Measurements from ENCODE around the gene TRPM6. TPM values are rescaled to one million over a fixed set of nuclear protein-coding genes. Genes with fewer than 3 reads are reported as not detected.

Gene TRPM6
- total and polyA plus RNA-seq, 8 donors, result 0.14 to 0.59 (median 0.23) TPM

DNA sequence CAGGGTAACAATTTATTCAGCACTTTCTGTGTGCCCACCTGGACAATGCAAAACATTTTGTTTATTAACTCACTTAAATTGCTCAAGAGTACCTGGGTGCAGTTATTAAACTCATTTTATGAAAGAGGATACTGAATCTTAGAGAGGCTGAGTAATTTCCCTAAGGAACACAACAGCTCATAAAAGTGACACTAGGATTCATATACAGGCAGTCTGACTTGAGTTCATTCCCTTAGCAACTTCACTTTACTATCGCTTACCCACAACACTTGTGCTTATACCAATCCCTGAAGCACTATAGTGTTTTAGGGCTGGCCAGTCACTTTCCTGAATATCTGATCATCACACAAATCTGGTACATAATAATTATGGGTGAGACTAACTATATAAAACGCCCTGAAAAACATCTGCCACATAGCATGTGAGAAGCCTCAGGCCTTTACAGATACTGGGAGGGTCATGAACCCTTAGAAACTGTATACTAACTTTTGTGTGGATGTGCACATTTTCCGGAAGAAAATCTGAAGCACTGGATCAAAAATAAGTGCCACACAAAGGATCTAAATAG is 11.3 kb downstream of the TRPM6 start:
- ATAC-seq, result no peak
- Histone ChIP-seq H3K9me3 (no peaks in the 10 kb centered on the region), H3K4me3 (no peak overlapping the region), H3K27me3 (peaks cover 0 to 2% (median 0%) of the 10 kb centered on the region in 4 donors), H3K36me3 (no peaks in the 10 kb centered on the region), H3K4me1 (no peaks in the 10 kb centered on the region), H3K27ac (no peak overlapping the region)
- intact Hi-C loops (cut with DNase I), result no loop called here
- 70 to 72% methylated on average over 3 of the region's 3 CpGs for WGBS, 2 donors
- no peak for FAIRE-seq
- DNase-seq, result no peak
- TF ChIP-seq, protein P1, sequence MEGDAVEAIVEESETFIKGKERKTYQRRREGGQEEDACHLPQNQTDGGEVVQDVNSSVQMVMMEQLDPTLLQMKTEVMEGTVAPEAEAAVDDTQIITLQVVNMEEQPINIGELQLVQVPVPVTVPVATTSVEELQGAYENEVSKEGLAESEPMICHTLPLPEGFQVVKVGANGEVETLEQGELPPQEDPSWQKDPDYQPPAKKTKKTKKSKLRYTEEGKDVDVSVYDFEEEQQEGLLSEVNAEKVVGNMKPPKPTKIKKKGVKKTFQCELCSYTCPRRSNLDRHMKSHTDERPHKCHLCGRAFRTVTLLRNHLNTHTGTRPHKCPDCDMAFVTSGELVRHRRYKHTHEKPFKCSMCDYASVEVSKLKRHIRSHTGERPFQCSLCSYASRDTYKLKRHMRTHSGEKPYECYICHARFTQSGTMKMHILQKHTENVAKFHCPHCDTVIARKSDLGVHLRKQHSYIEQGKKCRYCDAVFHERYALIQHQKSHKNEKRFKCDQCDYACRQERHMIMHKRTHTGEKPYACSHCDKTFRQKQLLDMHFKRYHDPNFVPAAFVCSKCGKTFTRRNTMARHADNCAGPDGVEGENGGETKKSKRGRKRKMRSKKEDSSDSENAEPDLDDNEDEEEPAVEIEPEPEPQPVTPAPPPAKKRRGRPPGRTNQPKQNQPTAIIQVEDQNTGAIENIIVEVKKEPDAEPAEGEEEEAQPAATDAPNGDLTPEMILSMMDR (IDR thresholded peaks at IDR 0.05), result no peak

DNA sequence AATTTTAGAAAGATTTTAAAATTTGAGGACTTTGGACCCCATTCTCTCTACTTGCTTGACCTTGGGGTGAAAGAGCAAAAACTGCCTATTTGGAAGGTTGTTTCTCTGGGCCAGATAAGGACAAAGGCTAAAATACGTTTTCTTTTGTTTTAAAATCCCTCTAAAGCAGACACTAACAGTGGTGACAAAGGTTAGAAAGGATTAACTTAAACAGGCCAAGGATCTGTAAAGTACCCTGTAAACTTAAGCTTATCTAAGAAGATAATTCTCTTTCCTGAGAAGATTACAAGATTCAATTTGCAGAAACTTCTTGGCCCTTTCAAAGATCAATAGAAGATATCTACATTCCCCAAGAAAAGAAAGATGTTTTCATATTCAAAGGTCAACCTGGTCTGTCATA is 12.1 kb downstream of the TRPM6 start:
- Histone ChIP-seq H3K9me3 (no peaks in the 10 kb centered on the region), H3K4me1 (no peaks in the 10 kb centered on the region), H3K27ac (no peak overlapping the region), H3K27me3 (no peaks in the 10 kb centered on the region), H3K4me3 (no peak overlapping the region), H3K36me3 (no peaks in the 10 kb centered on the region)
- DNase-seq, result no peak
- no peak for ATAC-seq
- FAIRE-seq, result no peak
- intact Hi-C loops (cut with DNase I), result no loop called here
- TF ChIP-seq, protein P1 (IDR thresholded peaks at IDR 0.05), result no peak
- WGBS, 2 donors, result 39 to 44% methylated on average over 1 of the region's 1 CpG

DNA sequence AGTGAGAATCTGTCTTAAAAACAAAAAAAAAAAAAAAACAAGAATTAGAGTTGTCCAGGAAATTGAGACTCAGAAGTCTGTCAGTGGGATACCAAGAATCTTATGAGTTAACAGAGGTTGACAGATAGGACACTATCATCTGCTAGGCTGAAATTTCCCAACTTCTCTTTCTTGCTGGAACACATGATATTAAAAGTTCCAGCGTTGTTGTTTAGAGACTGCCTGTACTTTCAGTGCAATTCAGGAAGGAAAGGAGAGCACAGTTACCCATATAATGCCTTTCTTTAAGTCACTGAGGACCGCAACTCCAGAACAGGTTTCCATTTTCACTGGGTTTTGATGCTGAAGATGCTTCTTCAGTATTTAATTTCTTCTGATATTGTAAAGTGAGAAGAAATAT is 13.5 kb downstream of the TRPM6 start:
- FAIRE-seq (no peak), DNase-seq (no peak), ATAC-seq (no peak)
- intact Hi-C loops (cut with DNase I), result no loop called here
- Histone ChIP-seq H3K4me1 (no peaks in the 10 kb centered on the region), H3K27me3 (no peaks in the 10 kb centered on the region), H3K36me3 (no peaks in the 10 kb centered on the region), H3K4me3 (no peak overlapping the region), H3K27ac (no peak overlapping the region), H3K9me3 (no peaks in the 10 kb centered on the region)
- TF ChIP-seq, protein P1 (IDR thresholded peaks at IDR 0.05), result no peak
- WGBS, 2 donors, result 82 to 83% methylated on average over 2 of the region's 2 CpGs

DNA sequence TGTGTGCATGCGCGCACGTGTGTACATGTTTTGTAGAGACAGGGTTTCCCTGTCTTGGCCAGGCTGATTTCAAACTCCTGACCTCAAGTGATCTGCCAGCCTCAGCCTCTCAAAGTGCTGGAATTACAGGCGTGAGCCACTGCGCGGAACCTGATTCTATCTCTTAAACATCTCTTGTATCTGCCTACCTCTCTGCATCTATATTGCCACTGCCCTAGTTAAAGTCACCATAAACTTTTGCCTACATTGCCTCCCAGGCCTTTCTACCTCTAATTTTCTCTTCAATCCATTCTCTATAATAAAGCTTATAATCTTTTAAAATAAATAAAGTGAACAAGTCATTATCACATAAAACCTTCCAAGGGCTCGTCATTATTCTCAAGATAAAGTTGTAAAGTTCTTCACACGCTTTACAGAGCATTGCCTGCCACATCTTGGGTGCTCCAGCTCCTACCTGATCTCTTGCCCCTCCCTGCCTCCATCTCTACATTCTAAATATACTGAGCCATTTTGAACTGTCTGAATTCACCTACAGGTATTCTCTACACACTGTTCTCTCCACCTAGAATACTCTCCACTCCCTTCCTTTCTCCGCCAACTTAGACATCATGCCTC is 15.0 kb downstream of the TRPM6 start:
- Histone ChIP-seq H3K9me3 (no peaks in the 10 kb centered on the region), H3K27ac (no peak overlapping the region), H3K27me3 (no peaks in the 10 kb centered on the region), H3K4me1 (no peaks in the 10 kb centered on the region), H3K4me3 (no peak overlapping the region), H3K36me3 (no peaks in the 10 kb centered on the region)
- FAIRE-seq, result no peak
- TF ChIP-seq, protein P1 (IDR thresholded peaks at IDR 0.05), result no peak
- no peak for DNase-seq
- WGBS, 2 donors, result 75 to 84% methylated on average over 9 of the region's 9 CpGs
- no peak for ATAC-seq
- intact Hi-C loops (cut with DNase I), result no loop called here

DNA sequence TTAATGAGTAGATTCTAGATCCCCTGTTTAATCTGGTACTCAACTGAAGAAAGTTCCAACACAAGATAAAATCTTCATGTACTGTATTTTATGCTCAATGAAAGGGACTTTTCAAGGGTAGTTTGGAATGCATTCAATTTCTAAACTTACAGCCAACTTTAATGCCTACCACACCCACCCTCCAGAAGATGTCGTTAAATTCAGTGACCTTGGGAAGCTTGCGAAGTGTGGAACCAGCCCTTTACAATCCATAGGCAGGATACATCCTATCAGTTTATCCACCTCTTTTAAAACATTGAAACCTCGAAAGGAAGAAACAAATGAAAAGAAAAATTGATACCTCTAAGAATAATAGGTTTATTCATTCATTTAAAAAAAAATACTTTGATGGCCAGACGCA is 20.2 kb downstream of the TRPM6 start:
- intact Hi-C loops (cut with DNase I), result no loop called here
- H3K27ac ChIP-seq, result no peak overlapping the region
- TF ChIP-seq, protein P1 (IDR thresholded peaks at IDR 0.05), result no peak
- H3K9me3 ChIP-seq, result no peaks in the 10 kb centered on the region
- ATAC-seq, result no peak
- H3K27me3 ChIP-seq, result no peaks in the 10 kb centered on the region
- DNase-seq, result no peak
- no peaks in the 10 kb centered on the region for H3K4me1 ChIP-seq
- no peak for FAIRE-seq
- H3K4me3 ChIP-seq, result no peak overlapping the region
- WGBS, 2 donors, result 63 to 72% methylated on average over 4 of the region's 4 CpGs
- no peaks in the 10 kb centered on the region for H3K36me3 ChIP-seq
